ENCODE data around the gene RAD9A. TPM values are rescaled to one million over a fixed set of nuclear protein-coding genes. Genes with fewer than 3 reads are reported as not detected.

RAD9A gene
- total RNA-seq, 2 experiments from 2014 or later: 28.8 to 30.0 TPM

DNA sequence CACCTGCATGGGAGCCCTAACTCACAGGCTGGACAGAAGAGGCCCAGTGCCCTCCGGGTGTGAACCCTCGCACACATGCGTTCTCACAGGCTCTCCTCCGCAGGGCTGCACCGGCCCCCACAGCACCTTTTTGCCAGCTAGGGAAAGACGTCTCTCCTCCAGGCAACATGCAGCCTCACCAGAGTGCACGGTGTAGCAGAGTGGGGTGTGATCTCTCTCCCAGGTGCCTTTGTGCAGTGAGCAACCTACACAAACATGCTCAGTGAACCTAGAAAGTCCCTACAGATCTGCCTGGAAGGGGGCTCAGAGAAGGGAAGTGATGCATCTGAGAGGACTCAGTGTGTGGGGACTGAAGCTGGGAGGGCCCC is 20.0 kb downstream of the RAD9A start:
- ChIA-PET CTCF (interaction anchor here (1.2 to 1.9 kb wide), 2 partner anchors 10 to 55 kb away, joined by 3 to 8 read pairs; partner anchors contain the start of gene PPP1CA), POLR2A (no interaction called here)
- Mint-ChIP-seq H3K9me3 (ENCODE audit: low read depth) (no peaks in the 10 kb centered on the region), H3K4me3 (no peak overlapping the region), H3K4me1 (peaks cover 79% of the 10 kb centered on the region), H3K27ac (peak overlapping the region; percentile 17), H3K27me3 (no peaks in the 10 kb centered on the region), H3K36me3 (ENCODE audit: low read depth) (peaks cover 22% of the 10 kb centered on the region)
- DNase-seq: peak; percentile 46
- intact Hi-C loops (cut with DNase I, micrococcal nuclease): no loop called here
- peak; percentile 14 for ATAC-seq

DNA sequence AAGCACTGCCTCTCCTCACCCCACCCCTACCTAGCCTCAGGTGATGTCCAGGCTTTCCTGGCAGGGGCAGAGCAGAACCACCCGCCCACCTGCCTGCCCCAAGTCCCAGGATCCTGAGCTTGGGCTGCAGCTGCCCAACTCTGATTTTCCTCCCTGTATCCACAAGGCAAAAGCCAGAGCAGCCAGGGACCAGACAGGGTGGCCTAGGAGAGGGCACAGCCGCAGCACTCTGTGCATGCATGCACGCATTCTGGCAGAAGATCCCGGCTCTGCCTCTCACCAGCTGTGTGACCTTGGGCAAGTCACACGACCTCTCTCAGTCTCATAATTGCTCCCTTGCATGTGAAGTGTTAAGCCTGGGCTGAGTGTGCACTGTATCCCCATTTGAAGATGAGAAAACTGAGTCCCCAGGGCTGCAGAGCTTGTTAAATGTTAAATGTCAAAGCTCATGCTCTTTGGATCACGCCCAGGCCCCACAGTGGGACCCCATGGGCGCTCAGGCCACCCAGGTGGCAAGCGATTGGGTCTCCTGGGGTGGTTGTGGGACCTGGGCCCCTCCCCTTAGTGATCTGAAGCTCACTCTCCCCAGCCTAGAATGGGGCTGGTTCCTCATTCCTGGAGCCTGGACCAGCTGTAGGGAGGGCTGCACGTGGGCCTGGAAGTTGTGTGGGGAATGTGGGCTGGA is 20.9 kb downstream of the RAD9A start:
- peak overlapping the region; percentile 42 for H3K27ac Mint-ChIP-seq
- ATAC-seq (no peak), DNase-seq (peak; percentile 24)
- H3K4me3 Mint-ChIP-seq: no peak overlapping the region
- peaks cover 76% of the 10 kb centered on the region for H3K4me1 Mint-ChIP-seq
- H3K36me3 Mint-ChIP-seq (ENCODE audit: low read depth): peaks cover 15% of the 10 kb centered on the region
- intact Hi-C loops (cut with DNase I, micrococcal nuclease): no loop called here
- H3K27me3 Mint-ChIP-seq: no peaks in the 10 kb centered on the region
- ChIA-PET CTCF (interaction anchor here (0.6 to 1.9 kb wide), 7 partner anchors 9 to 75 kb away, joined by 3 to 8 read pairs (median 3); partner anchors contain the start of genes PPP1CA and TBC1D10C), POLR2A (interaction anchor here (0.7 kb wide), 1 partner anchor 10 kb away, joined by 3 read pairs; no protein-coding TSS in a partner anchor)
- H3K9me3 Mint-ChIP-seq (ENCODE audit: low read depth): no peaks in the 10 kb centered on the region

GRCh38 chr11:67413266-67413849 is 21.6 kb downstream of the RAD9A start:
- no peaks in the 10 kb centered on the region for H3K27me3 Mint-ChIP-seq
- peaks cover 76% of the 10 kb centered on the region for H3K4me1 Mint-ChIP-seq
- POLR2A ChIA-PET: interaction anchor here (0.5 to 0.7 kb wide), 5 partner anchors 8 to 171 kb away, joined by 3 to 6 read pairs (median 4); partner anchors contain the start of gene GSTP1

DNA sequence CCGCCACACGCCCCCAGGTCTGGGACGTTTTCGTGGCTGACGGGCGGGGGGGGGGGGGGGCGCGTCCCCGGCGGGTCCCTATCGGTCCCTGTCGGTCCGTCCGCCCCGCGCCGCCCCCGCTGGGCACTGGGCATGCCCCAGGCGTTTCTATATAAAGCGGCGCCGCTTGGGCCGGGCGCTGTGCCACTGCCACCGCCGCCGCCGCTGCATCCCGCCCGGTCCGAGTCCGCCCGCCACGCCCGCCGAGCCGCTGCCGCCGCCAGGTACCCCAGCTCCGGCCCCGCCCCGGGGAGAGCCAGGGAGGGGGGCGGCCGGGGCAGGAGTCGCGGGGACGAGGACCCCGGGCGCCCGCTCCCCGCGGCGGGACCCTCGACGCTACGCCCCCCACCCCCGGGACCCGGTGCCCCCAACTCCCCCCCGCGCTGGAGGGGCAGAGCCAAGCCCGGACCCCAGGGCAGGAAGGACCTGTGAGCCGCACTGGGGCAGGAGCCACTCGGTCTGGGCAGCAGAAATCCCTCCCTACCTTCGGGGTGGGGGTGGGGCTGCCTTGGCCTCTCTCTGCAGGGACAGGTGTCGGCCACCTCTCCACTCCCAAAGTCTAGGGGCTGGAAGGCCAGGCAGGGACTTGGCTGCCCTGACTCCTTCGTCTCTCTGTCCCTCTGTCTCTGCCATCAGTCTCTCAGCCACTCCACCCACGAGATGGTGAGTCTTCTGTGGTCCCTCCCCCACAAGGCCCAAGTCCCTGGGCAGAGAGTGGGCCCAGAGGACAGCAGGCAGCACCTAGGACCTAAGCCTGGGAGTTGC is 23.9 kb downstream of the RAD9A start, which contains the start of gene CARNS1:
Gene CARNS1, plus strand, starts transcription at position 178 of the 804 bp plus-strand sequence. Its CDS starts 522 bp downstream, at position 700.
- H3K9me3 Mint-ChIP-seq (ENCODE audit: low read depth): no peaks in the 10 kb centered on the region
- DNase-seq: peak; percentile 45
- POLR2A ChIA-PET: interaction anchor here (0.6 kb wide), 1 partner anchor 19 kb away, joined by 3 read pairs; no protein-coding TSS in a partner anchor
- CTCF ChIA-PET: no interaction called here
- H3K4me3 Mint-ChIP-seq: peak within 1 kb of the TSS; percentile 60
- intact Hi-C loops (cut with DNase I, micrococcal nuclease): loop anchor here in 1 of 2 experiments (1.0 kb wide), 1 partner anchor 8 kb away; no protein-coding TSS in a partner anchor
- no peaks in the 10 kb centered on the region for H3K36me3 Mint-ChIP-seq (ENCODE audit: low read depth)
- ATAC-seq: no peak
- no peaks in the 10 kb centered on the region for H3K27me3 Mint-ChIP-seq
- H3K4me1 Mint-ChIP-seq: peaks cover 73% of the 10 kb centered on the region
- peak within 1 kb of the TSS; percentile 79 for H3K27ac Mint-ChIP-seq

More at GRCh38 chr11:67413266-67413849, 21.6 kb downstream of the RAD9A start:
- intact Hi-C loops (cut with DNase I, micrococcal nuclease): no loop called here
- peaks cover 10% of the 10 kb centered on the region for H3K36me3 Mint-ChIP-seq (ENCODE audit: low read depth)
- no peaks in the 10 kb centered on the region for H3K9me3 Mint-ChIP-seq (ENCODE audit: low read depth)
- H3K27ac Mint-ChIP-seq: peak overlapping the region; percentile 16
- DNase-seq: peak; percentile 21
- no peak for ATAC-seq
- H3K4me3 Mint-ChIP-seq: no peak overlapping the region
- CTCF ChIA-PET: interaction anchor here (0.6 to 1.9 kb wide), 8 partner anchors 10 to 75 kb away, joined by 3 to 8 read pairs (median 3); partner anchors contain the start of genes PPP1CA and TBC1D10C

DNA sequence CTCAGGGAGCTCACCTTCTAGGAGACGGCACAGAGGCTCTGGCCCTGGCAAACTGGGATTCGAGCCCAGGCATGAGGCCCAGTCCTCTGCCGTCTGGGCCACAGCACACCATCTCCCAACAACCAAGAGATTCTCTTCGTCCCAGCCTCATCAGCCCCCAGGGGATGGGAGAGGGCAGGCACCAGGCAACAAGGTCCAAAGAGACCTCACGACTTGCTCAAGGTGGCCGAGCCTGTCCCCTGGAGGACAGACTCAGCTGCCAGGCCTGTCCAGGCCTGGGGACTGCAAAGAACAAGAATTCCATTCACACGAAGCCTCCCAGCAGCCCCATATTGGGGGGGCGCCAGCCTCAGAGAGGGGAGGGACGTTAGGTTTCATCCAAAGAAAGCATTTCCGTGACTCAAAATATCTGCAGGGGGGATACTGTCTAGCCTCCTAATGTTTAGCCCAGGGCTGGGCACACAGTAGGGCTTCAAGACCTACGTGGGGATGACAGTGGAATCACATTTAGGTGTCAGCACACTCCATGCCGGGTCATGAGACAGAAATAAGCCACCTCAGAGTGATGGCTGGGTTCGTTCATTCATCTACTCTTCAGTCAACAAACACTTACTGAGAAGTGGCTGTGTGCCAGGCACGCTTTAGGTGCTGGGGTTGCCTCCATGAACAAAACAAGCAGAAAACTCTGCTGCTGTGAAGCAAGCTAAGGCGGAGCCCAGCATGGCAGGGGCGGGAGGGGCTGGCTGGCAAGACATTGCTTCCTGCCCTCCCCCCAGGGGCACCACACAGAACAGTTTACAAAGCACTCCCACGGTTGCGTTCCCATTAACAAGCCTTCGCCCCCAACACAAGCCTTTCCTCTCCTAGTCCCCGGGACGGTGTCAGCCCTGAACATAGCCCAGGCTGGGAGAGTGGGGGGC is 24.9 kb downstream of the RAD9A start:
- Mint-ChIP-seq H3K27ac (peak overlapping the region; percentile 79), H3K4me3 (peak overlapping the region; percentile 1), H3K9me3 (ENCODE audit: low read depth) (no peaks in the 10 kb centered on the region), H3K27me3 (no peaks in the 10 kb centered on the region), H3K4me1 (peaks cover 68% of the 10 kb centered on the region), H3K36me3 (ENCODE audit: low read depth) (no peaks in the 10 kb centered on the region)
- intact Hi-C loops (cut with DNase I, micrococcal nuclease): loop anchor here in 1 of 2 experiments (1.0 kb wide), 1 partner anchor 9 kb away; no protein-coding TSS in a partner anchor
- DNase-seq (peak; percentile 81), ATAC-seq (peak; percentile 7)
- POLR2A ChIA-PET: interaction anchor here (0.7 kb wide), 1 partner anchor 68 kb away, joined by 3 read pairs; no protein-coding TSS in a partner anchor
- CTCF ChIA-PET: interaction anchor here (0.7 to 1.4 kb wide), 3 partner anchors 21 to 67 kb away, joined by 3 to 6 read pairs (median 4); no protein-coding TSS in a partner anchor

- no peak overlapping the region for H3K27ac Mint-ChIP-seq
- no peaks in the 10 kb centered on the region for H3K9me3 Mint-ChIP-seq (ENCODE audit: low read depth)
- ATAC-seq (no peak), DNase-seq (peak; percentile 12)
- intact Hi-C loops (cut with DNase I, micrococcal nuclease): no loop called here
- H3K4me3 Mint-ChIP-seq: no peak overlapping the region
- H3K27me3 Mint-ChIP-seq: no peaks in the 10 kb centered on the region
- peaks cover 60% of the 10 kb centered on the region for H3K4me1 Mint-ChIP-seq
- ChIA-PET CTCF (interaction anchor here (0.7 to 4.0 kb wide), 7 partner anchors 9 to 68 kb away, joined by 3 to 34 read pairs (median 6); partner anchors contain the start of genes PPP1CA and TBC1D10C), POLR2A (interaction anchor here (0.7 to 2.1 kb wide), 2 partner anchors 9 to 67 kb away, joined by 3 to 13 read pairs; no protein-coding TSS in a partner anchor)
- H3K36me3 Mint-ChIP-seq (ENCODE audit: low read depth): no peaks in the 10 kb centered on the region
Measured at GRCh38 chr11:67417425-67417824, 25.6 kb downstream of the RAD9A start.

DNA sequence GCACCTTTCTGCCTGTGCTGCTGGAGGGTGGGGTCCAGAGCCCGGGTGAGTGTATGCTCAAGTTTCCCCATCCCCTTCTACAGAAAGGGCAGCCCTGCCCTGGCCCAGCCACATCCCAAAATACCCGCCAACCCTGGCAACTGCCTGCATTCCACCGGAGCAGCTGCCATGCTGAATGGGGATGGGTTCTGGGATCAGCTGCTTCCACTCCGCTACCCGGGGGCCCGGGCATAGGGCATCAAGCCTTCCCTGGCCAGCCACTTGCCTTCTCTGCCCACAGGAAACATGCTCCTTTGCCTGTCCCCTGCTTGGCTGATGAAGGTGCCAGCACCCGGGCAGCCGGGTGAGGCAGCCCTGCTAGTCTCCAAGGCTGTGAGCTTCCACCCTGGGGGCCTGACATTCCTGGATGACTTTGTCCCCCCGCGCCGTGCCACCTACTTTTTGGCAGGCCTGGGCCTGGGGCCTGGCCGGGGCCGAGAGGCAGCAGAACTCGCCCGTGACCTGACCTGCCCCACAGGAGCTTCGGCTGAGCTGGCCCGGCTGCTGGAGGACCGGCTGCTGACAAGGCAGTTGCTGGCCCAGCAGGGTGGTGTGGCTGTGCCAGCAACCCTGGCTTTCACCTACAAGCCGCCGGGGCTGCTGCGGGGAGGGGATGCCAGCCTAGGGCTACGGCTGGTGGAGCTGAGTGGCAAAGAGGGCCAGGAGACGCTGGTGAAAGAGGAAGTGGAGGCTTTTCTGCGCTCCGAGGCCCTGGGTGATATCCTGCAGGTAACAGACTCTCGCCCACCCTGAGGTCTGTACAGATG is 26.9 kb downstream of the RAD9A start:
- H3K9me3 Mint-ChIP-seq (ENCODE audit: low read depth): no peaks in the 10 kb centered on the region
- DNase-seq (peak; percentile 59), ATAC-seq (no peak)
- no peak overlapping the region for H3K27ac Mint-ChIP-seq
- H3K4me1 Mint-ChIP-seq: peaks cover 51% of the 10 kb centered on the region
- no peaks in the 10 kb centered on the region for H3K36me3 Mint-ChIP-seq (ENCODE audit: low read depth)
- ChIA-PET POLR2A (interaction anchor here (0.8 to 3.0 kb wide), 3 partner anchors 10 to 17 kb away, joined by 3 to 14 read pairs (median 13); partner anchors contain the start of genes PPP1CA and TBC1D10C), CTCF (interaction anchor here (0.5 to 4.0 kb wide), 8 partner anchors 10 to 73 kb away, joined by 3 to 34 read pairs (median 4); partner anchors contain the start of genes PPP1CA, PTPRCAP, RAD9A and TBC1D10C)
- intact Hi-C loops (cut with DNase I, micrococcal nuclease): no loop called here
- H3K4me3 Mint-ChIP-seq: peak overlapping the region; percentile 76
- no peaks in the 10 kb centered on the region for H3K27me3 Mint-ChIP-seq

DNA sequence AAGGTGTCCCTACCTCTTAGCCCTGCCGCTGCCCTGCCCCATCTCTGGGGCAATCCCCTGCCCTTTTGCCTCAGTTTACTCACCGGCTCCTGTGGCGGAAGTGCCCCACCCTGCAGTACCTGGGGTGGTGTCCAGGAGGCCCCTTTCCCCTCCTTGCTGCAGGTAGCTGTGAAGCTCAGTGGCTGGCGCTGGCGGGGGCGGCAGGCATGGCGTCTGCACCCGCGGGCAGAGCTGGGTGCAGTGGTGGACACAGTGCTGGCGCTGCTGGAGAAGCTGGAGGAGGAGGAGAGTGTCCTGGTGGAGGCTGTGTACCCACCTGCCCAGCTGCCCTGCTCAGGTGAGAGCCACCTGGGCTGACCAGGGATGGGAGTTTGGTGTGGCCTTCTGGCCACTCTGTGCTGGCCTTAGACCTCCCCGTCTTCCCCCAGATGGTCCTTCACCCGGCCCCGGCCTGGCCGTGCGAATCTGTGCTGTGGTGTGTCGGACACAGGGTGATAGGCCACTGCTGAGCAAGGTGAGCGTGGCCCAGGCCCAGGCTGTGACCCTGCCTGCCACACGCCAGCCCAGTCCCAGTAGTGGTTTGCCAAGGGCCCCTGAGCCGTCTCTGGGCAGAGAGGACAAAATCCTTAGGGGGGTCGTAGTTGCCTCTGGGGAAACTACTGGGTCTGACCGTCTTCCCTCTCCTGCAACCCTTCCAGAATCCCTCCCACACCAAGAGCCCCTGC is 27.7 kb downstream of the RAD9A start:
- no peaks in the 10 kb centered on the region for H3K27me3 Mint-ChIP-seq
- no peaks in the 10 kb centered on the region for H3K36me3 Mint-ChIP-seq (ENCODE audit: low read depth)
- ATAC-seq (no peak), DNase-seq (peak; percentile 32)
- POLR2A ChIA-PET: interaction anchor here (2.1 to 3.0 kb wide), 2 partner anchors 11 to 15 kb away, joined by 13 to 14 read pairs; partner anchors contain the start of gene TBC1D10C
- CTCF ChIA-PET: interaction anchor here (0.8 to 4.0 kb wide), 6 partner anchors 10 to 74 kb away, joined by 3 to 34 read pairs (median 4); partner anchors contain the start of genes PPP1CA and TBC1D10C
- H3K9me3 Mint-ChIP-seq (ENCODE audit: low read depth): no peaks in the 10 kb centered on the region
- H3K4me3 Mint-ChIP-seq: peak overlapping the region; percentile 76
- peak overlapping the region; percentile 78 for H3K27ac Mint-ChIP-seq
- H3K4me1 Mint-ChIP-seq: peaks cover 52% of the 10 kb centered on the region
- intact Hi-C loops (cut with DNase I, micrococcal nuclease): loop anchor here in 1 of 2 experiments (2.0 kb wide), 1 partner anchor 17 kb away; the partner anchor contains the start of gene PTPRCAP
